ENCODE measurements around the gene ADCY6. TPM values are rescaled to one million over a fixed set of nuclear protein-coding genes. Genes with fewer than 3 reads are reported as not detected.

The ADCY6 gene
- total RNA-seq, 2 donors from 2014 or later, result 102 to 109 TPM

DNA sequence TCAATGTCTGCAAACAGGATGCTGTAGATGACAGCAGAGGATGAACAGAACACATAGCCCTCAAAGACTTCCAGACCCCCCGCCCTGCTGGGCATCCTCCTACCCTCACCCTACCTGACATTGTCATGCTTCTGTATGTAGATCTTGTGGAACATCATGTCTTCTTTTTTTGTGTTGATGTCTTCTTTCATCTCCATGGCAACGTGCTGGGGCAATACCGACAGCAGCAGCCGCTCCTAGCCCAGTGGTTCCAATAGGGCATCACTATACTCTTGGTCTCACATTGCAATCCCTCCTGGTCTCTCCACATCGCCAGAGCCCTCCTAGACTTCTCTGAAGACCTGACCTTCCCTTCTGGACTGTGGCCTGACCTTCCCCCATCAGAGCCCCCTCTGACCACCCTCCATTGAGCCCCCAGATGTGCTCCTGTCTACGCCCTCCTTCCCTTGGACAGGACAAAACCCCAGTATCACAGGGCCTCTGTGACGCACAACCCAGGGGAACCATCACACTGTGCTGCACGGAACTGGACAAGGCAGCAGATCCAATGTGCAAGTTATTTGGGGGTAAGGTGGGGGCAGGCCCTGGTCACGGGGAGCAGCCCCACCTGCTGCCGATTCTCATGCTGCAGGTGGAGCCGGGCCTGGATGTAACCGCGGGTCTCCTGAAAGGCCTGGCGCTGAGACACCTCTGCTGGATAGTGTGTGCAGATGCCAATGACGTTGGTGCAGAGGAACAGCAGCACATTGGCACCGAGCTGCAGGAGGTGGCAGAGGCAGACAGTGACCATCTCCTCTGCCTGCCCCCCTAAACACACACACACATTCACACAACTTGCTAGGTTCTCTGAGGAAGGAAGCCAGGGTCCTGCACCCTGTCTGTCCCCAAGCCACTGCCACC is 11.1 kb downstream of the ADCY6 start:
- Histone ChIP-seq H3K27ac (peak overlapping the region in 1 of 2 donors; percentile 92), H3K36me3 (peaks cover 42% of the 10 kb centered on the region)
- no peak for ATAC-seq (ENCODE audit: insufficient number of reproducible peaks, low FRiP score, low read depth)

DNA sequence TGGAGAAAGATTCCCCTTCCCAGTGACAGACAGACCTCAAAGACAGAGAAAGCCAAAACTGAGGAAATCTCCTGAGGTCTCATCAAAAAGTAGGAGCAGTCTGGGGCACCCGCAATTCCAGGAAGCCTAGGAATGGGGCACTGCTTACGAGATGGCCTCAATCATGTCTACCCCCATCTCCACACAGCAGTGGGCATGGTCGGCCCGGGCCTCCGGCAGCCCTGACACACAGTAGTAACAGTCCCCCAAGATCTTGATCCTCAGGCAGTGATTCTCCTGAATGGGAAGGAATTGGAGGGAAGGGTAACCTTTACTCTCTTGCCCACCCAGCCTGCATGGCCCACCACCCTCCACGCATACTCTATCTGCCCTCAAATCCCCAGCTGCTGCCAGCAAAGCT is 11.9 kb downstream of the ADCY6 start:
- Histone ChIP-seq H3K27ac (no peak overlapping the region), H3K27me3 (replicated peaks; ENCODE audit: insufficient read depth) (no peaks in the 10 kb centered on the region), H3K4me1 (ENCODE audit: control insufficient read depth in 1 of 2, low read depth in 2 of 2) (peaks cover 20 to 42% of the 10 kb centered on the region in 2 donors), H3K9me3 (no peaks in the 10 kb centered on the region), H3K36me3 (peaks cover 45% of the 10 kb centered on the region), H3K4me3 (no peak overlapping the region)
- no peak for ATAC-seq (ENCODE audit: insufficient number of reproducible peaks, low FRiP score, low read depth)
- TF ChIP-seq, protein P1, sequence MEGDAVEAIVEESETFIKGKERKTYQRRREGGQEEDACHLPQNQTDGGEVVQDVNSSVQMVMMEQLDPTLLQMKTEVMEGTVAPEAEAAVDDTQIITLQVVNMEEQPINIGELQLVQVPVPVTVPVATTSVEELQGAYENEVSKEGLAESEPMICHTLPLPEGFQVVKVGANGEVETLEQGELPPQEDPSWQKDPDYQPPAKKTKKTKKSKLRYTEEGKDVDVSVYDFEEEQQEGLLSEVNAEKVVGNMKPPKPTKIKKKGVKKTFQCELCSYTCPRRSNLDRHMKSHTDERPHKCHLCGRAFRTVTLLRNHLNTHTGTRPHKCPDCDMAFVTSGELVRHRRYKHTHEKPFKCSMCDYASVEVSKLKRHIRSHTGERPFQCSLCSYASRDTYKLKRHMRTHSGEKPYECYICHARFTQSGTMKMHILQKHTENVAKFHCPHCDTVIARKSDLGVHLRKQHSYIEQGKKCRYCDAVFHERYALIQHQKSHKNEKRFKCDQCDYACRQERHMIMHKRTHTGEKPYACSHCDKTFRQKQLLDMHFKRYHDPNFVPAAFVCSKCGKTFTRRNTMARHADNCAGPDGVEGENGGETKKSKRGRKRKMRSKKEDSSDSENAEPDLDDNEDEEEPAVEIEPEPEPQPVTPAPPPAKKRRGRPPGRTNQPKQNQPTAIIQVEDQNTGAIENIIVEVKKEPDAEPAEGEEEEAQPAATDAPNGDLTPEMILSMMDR (IDR thresholded peaks at IDR 0.05), result no peak
- no peak for DNase-seq (ENCODE audit: low spot score)

More for the DNA sequence above, 11.1 kb downstream of the ADCY6 start:
- Histone ChIP-seq H3K27me3 (replicated peaks; ENCODE audit: insufficient read depth) (no peaks in the 10 kb centered on the region), H3K4me3 (no peak overlapping the region), H3K9me3 (no peaks in the 10 kb centered on the region), H3K4me1 (ENCODE audit: control insufficient read depth in 1 of 2, low read depth in 2 of 2) (peaks cover 25 to 50% of the 10 kb centered on the region in 2 donors)
- DNase-seq (ENCODE audit: low spot score), result no peak
- TF ChIP-seq, protein P1 (IDR thresholded peaks at IDR 0.05), result no peak

DNA sequence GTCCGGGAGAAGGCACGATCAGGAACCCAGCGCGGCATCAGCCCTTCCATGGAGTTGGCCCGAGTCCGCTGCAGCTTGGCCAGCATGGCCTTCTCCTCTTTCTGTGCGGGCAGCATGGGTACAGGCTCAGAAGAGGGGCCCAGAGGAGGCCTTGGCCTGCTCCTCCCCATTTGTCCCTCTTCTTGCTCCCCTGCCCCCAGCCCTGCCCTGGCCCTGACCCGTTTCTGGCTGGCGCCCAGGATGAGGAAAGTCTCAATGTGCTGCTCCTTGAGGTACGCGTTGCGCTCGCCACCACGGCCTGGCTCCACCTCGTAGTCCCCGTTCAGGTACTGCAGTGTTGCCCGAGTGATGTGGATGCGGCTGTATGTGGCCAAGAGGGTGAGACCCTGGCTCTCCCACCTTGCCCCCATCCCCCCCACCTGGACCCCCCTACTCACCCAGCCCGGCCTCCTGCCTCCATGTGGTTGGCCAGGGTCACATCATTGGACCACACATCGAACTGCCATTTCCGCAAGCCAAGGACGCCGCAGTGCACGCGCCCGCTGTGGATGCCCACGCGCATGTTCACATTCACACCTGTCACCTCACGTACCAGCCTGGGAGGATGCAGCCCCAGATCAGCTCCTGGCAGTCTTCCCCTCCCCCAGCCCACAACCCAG is 12.8 kb downstream of the ADCY6 start:
- no peak for DNase-seq (ENCODE audit: low spot score)
- Histone ChIP-seq H3K36me3 (peaks cover 53% of the 10 kb centered on the region), H3K4me1 (ENCODE audit: control insufficient read depth in 1 of 2, low read depth in 2 of 2) (peaks cover 12 to 34% of the 10 kb centered on the region in 2 donors), H3K27ac (no peak overlapping the region), H3K9me3 (no peaks in the 10 kb centered on the region), H3K27me3 (replicated peaks; ENCODE audit: insufficient read depth) (no peaks in the 10 kb centered on the region), H3K4me3 (no peak overlapping the region)
- ATAC-seq (ENCODE audit: insufficient number of reproducible peaks, low FRiP score, low read depth), result no peak
- TF ChIP-seq, protein P1 (IDR thresholded peaks at IDR 0.05), result no peak

DNA sequence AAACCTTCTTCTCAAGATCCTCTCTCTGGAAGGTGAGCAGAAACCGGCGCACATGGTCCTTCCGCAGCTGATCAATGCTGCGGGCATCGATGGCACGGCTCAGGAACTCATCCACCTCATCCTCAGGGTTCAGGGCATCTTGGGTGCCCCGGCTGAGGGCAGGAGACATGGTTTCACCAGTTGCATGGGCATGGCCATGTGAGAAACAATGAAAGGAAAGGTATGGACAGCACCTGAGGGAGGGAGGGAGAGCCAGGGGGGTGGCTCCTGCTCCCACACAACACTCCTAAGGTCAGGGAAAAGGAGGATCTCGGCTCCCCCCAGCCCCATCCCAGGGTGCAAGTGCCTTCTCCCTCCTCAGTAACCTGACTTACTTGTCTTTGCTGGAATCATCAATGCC is 13.6 kb downstream of the ADCY6 start:
- Histone ChIP-seq H3K36me3 (peaks cover 60% of the 10 kb centered on the region), H3K27me3 (replicated peaks; ENCODE audit: insufficient read depth) (no peaks in the 10 kb centered on the region), H3K9me3 (no peaks in the 10 kb centered on the region), H3K4me1 (ENCODE audit: control insufficient read depth in 1 of 2, low read depth in 2 of 2) (peaks cover 5 to 26% of the 10 kb centered on the region in 2 donors), H3K27ac (no peak overlapping the region), H3K4me3 (no peak overlapping the region)
- ATAC-seq (ENCODE audit: insufficient number of reproducible peaks, low FRiP score, low read depth) (no peak), DNase-seq (ENCODE audit: low spot score) (no peak)
- TF ChIP-seq, protein P1 (IDR thresholded peaks at IDR 0.05), result no peak

DNA sequence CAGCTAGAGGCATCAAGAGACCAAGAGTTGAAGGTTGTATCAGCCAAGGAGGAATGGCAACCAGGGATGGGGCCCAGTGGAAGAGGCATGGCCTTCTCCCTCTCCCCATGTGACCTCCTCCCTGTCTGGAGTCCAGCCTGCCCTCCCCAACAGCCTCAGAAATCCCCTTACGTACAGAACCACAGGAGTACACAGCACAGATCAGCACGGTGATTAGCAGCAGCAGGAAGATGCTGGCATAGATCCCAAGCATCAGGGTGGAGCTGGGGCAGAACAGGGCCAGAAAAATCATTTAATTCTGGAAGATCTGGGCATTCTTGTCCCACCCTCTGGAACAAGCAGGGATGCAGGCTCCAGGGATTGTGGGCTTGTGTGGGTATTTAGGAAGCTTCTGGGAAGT is 14.4 kb downstream of the ADCY6 start:
- H3K4me3 ChIP-seq, result no peak overlapping the region
- H3K27ac ChIP-seq, result no peak overlapping the region
- TF ChIP-seq, protein P1 (IDR thresholded peaks at IDR 0.05), result no peak
- ATAC-seq (ENCODE audit: insufficient number of reproducible peaks, low FRiP score, low read depth) (no peak), DNase-seq (ENCODE audit: low spot score) (no peak)
- H3K36me3 ChIP-seq, result peaks cover 64% of the 10 kb centered on the region
- no peaks in the 10 kb centered on the region for H3K27me3 ChIP-seq (replicated peaks; ENCODE audit: insufficient read depth)
- peaks cover 3 to 18% of the 10 kb centered on the region in 2 donors for H3K4me1 ChIP-seq (ENCODE audit: control insufficient read depth in 1 of 2, low read depth in 2 of 2)
- no peaks in the 10 kb centered on the region for H3K9me3 ChIP-seq
